HT-29 (cell line): ENCODE data around the gene VEZT. TPM values are rescaled to one million over a fixed set of nuclear protein-coding genes. Genes with fewer than 3 reads are reported as not detected.
"Not testable (repeated sequence)": the region's sequence is repeated elsewhere in the genome, so short reads cannot be mapped to it uniquely, and the experiment has no call there.

Experiments used
- DNase-seq: peaks from one replicate; pipeline ENCODE4 v3.0.0-alpha.2; 2015; ENCODE audit warnings: low spot score
- total RNA-seq: library from RNA; depleted of rRNA; stranded (reverse); fragments of >200 nt; shearing (Covaris generic); gene quantifications from 2 replicates; pipeline ENCODE4 v1.2.3, GENCODE V29; 2014

Gene VEZT
- total RNA-seq, 1 experiment from 2014 or later, result 23.7 TPM

- no peak for DNase-seq
These were observed 39.9 kb downstream of the VEZT start for GRCh38 chr12:95257541-95257940.

GRCh38 chr12:95258151-95258550 is 40.5 kb downstream of the VEZT start:
- no peak for DNase-seq

DNA sequence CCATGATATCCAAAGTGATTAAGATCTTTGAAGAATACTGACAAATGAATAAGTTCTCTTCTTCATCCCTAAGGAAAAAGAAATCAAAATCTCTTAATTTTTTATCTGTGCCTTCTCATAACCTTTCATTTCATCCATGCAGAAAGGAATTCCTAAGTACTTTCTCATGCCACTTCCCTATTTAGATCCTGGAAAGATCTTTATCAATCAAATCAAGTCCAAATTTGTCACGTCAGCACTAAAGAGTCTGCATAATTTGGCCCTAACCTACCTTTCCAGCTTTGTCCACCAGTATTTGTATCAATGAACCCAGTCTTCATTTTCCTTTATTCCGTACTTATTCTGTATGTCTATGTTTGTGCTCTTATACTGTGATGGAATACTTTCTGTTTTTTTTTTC is 41.2 kb downstream of the VEZT start:
- no peak for DNase-seq

GRCh38 chr12:95259368-95259767 is 41.8 kb downstream of the VEZT start:
- DNase-seq, result no peak

GRCh38 chr12:95261109-95261508 is 43.5 kb downstream of the VEZT start:
- DNase-seq, result no peak

- DNase-seq, result no peak
These were observed 45.2 kb downstream of the VEZT start for GRCh38 chr12:95262808-95263207.

DNA sequence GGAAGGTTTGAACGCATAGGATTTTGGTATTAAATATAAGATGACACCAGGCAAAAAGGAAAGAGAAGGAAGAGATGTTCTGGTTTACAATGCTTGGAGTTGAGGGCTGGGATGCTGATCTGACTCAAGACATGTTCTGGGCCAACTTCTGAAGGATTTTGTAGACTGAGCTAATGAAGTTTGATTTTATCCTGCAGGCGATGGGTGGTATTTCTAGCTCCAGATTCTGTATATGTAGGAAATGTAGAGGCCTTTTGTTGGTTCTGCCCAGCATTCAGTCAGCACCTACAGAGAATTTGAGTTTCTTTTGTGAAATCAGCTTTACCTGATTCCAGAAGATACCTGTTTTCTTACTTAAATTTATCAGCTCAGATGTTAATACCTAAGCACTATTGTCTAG is 48.2 kb downstream of the VEZT start:
- no peak for DNase-seq

GRCh38 chr12:95266254-95266653 is 48.6 kb downstream of the VEZT start:
- no peak for DNase-seq

DNA sequence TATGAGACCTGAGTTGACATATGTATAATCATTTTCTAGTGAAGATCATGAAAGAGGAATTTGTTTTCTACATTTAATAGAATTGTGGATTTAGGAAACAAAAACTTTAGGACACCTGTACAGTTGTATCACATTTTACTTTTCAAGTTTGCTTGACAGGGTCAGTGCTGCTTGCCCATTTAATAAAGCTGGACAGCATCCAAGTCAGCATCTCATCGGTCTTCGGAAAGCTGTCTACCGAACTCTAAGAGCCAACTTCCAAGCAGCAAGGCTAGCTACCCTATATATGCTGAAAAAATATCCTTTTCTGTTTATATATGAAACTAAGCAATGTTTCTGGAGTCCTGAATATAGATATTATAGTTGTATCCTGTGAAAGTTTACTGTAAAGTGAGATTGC is 52.3 kb downstream of the VEZT start:
- DNase-seq, result no peak

DNA sequence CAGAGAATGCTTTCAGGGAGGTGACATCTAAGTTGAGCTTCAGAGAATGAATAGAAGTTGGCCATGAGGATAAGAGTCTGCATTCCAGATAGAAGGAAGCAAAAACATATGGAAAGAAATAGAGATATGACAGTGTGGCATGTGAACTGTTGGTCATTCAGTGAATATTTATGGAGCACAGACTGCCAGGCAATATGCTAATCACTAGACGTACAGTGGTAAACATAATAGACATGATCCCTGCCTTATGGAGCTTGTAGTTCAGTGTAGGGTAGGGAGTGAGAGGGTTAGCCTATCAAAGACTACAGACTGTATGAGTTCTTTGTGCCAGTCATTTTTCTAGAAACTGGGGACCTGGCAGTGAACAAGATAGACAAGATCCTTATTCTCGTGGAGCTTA is 53.9 kb downstream of the VEZT start:
- DNase-seq, result no peak

DNA sequence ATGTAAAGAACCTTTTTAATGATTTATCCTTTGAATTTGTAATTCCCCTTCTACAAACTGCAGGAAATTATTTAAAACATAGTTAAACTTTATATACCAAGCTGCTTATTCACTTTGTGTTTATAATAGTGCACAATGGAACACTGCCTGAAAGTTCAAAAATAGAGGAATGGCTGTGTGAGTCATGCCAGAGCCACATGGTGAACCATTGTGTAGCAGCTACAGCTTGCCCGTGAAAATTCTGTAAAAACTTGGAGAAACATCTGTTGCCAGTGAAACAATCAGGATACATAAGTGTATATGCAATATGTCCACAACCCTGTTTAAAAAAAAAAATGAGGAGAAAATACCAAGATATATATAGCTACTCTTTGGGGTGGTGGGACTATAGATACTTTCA is 59.5 kb downstream of the VEZT start:
- DNase-seq, result no peak

DNA sequence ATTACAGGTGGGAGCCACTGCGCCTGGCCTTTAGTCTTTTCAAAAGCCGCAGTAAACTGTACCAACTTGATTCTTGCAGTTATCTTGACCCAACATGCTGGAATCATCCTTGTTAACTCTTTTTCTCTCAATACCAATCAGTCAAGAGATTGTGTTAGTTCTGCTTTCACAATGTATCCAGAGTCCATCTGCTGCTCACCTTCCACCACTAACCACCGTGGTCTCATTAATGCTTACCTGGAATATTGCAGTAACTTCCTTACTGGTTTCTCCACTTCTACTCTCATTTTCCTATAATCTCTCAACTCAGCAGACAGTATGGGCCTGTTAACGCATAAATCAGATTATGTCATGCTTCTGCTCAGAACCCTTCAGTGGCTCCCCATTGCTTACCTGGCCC is 62.2 kb downstream of the VEZT start:
- DNase-seq, result no peak

DNA sequence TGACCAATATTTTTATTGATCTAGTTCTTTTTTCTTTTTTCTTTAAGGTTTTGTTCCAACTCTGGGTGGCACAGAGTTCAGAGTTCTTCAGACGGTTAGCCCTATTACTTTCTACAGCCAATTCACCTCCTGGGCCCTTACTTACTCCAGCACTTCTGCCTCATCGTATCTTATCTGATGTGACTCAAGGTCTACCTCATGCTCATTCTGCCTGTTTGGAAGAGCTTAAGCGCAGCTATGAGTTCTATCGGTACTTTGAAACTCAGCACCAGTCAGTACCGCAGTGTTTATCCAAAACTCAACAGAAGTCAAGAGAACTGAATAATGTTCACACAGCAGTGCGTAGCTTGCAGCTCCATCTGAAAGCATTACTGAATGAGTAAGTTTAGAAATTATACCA is 64.7 kb downstream of the VEZT start:
- DNase-seq, result no peak

DNA sequence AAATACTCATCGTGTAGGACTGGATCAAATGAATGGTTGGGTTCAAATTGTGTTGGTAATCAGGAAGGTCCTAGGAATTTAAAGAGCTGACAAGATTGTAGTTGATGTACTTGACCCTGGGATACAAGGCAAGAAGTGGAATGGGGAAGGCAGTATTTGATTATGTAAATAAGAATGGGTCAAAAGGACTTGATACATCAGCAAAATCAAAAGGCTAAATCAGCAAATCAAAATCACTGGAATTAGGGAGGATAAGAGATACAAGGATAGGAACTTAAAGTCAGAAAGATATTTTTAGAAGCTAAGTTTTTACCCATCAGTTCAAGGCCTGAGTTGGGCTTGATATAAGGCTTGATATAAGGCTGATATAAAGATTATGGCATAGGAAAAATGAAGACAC is 65.8 kb downstream of the VEZT start:
- no peak for DNase-seq

DNA sequence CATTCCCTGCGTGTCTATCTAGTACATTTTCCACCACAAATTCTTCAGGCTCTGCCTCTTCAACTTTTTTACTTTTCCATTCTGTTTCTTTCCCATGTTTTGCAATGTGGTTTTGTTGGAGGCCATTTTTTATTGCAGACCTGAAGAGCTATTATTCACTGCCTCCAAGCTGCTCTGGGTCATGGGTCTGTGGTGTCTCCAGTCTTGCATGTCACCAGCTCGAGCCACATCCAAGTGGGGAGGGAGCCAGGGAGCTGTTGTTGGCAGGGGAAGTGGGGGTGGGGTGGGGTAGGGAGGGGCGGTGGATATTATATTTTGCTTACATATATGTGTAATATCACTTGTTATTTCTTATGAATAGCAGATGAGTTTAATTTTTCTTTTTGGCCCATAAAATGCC is 69.1 kb downstream of the VEZT start:
- no peak for DNase-seq

GRCh38 chr12:95291501-95291900 is 73.9 kb downstream of the VEZT start:
- no peak for DNase-seq

- no peak for DNase-seq
These were observed 81.3 kb downstream of the VEZT start for GRCh38 chr12:95298916-95299315.

- no peak for DNase-seq
These were observed 82.7 kb downstream of the VEZT start for GRCh38 chr12:95300286-95300685.

DNA sequence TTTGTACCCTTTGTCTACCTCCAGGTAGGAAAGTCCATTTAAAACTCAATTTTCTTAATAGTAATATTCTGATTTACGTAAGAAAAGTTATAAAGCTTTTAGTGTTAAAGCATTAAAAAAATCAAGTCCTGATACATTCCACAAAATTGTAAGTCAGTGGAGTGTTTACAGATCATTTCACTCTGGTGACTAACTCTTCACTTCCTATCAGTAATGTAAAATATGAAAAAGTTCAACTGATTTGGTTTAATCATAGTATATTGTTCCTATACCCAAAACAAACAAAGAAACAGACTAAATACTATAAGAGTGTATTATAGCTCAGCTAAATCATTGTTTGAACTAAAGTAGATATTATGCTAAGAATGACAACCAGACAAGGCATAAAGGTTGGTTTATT is 85.9 kb downstream of the VEZT start:
- no peak for DNase-seq

DNA sequence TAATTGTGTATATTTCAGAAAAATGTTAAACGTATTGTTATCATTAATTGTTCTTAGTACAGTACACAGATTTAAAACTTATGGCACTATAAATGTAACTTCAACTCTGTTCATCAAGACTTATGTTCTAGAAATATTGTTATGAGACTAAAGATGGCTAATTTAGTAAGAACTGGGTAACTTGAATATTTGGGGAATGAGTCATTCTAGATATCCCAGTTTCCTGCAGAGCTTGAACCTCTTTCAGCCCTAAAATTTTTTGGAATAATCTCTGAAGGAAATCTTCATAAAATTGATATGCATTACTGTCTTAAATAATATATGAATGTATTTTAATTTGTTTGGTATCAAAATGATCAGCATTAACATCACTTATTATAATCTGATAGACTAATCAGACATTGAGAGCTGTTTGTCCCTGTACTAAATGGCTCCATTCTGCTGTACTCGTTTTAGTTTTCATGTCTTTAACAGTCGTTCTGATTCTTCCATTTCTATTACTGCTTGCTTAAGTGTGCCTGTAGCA is 87.1 kb downstream of the VEZT start:
- no peak for DNase-seq

DNA sequence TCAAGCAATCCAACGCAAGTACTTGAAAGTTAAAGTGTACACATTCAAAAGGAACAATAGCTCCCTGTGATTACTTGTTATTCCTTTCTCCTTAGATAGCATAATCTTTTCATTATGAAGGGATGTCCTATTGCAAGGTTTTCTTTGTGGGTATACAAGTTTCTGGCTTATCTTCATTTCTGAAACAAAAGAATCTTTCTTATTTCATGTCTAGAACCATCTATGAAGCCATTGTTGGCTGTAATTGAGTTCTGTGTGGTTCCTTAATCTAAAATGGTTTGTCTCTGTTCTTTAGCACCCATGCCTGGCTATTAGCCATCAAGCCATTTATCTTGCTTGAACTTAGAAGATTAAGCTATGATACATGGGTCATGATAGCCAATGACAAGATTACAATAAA is 95.0 kb downstream of the VEZT start:
- DNase-seq, result no peak

DNA sequence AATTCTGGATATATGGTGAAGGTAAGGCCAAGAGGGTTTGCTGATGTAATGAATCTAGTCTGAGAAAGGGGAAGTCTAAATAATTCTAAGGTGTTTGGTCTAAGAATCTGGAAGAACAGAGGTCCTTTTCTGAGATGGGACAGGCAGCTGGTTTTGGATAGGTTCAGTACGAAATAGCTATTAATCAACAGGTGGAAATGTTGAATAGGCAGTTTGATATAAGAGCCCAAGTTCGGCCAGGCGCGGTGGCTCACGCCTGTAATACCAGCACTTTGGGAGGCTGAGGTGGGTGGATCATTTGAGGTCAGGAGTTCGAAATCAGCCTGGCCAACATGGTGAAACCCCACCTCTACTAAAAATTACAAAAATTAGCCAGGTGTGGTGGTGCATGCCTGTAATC is 97.1 kb downstream of the VEZT start:
- DNase-seq, result not testable (repeated sequence)

DNA sequence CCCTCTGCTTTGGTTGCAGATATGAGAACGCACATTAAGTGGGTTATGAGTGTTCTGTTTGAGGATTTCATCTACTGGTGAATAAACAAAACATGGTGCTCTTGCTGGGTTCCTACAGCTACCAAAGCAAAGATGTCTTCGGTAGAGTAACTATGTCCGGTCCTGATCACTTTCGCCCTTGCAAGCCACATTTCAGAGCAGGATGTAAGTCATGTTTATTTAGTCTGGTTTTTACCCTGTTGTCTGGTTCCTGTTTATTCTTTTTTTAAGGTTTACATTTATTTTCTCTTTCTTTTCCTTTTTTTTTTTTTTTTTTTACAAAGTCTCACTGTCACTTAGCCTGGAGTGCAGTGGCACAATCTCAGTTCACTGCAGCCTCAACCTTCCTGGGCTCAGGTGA is 99.2 kb downstream of the VEZT start:
- no peak for DNase-seq

DNA sequence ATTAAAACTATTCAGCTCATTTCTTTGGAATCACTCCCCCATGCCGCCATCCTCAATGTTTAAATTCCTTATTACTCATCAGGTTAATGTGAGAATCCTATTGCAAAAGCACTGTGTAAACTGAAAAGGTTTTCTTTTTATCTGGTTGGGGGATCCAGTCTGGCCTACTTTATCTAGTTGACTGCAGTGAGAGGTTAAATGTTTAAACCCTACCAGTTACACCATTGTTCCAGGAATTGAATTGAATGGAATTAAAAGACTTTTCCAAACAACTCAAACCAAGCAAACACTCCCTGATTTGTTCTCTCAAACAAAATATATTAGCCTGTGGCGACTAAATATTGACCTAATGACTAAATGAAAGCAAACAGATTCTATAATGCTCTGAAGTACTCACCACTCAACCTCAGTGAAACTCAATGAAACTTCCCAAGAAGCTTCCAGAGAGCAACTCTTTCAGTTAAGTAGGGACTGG is 100.5 kb downstream of the VEZT start:
- DNase-seq, result peak; percentile 75
